ENCODE data around the gene LIME1.

LIME1 gene

DNA sequence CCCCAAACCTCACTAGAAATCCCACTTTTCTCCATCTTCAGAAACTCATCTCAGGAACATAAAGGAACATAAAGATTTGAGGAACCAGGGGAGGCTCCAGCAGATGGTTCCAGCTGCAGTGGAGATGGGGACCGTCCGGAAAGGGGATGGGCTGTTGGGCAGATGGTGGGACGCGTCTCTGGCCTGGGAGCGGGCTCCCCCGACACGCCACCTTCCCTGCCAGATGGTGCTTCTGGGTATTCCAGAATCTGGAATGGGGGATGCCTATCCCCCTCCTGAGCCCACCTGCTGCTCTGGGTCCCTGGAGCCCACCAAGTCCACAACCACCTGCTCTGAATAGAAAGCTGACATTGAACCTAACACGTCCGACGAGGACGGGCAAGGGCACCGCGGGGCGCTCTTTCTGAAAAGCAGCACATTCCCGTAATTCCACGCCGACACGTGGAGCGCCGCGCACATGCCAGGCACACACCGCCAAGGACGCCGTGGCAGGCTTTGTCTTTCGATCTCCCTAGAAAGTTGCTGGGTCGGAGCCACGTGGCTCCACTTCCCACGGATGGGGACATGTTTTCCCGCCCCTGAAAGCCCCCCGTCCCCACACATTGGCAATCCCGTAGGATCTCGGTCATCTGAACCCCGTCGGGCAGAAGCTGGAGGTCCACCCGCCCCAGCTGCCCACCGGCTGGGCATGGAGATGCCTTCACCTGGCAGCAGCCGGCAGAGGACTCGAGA lies 30.4 kb downstream of the LIME1 start:
- H3K4me3 ChIP-seq (ENCODE audit: low read length): no peak overlapping the region
- no peaks in the 10 kb centered on the region for H3F3A ChIP-seq (ENCODE audit: control insufficient read depth, insufficient read depth)
- H3K36me3 ChIP-seq (ENCODE audit: control insufficient read depth, low read length): no peaks in the 10 kb centered on the region
- no peaks in the 10 kb centered on the region for H4K20me1 ChIP-seq (ENCODE audit: control insufficient read depth, insufficient read depth, low read depth, low read length)
- no peaks in the 10 kb centered on the region for H3K9me2 ChIP-seq (replicated peaks; ENCODE audit: control insufficient read depth, low read length)
- H3K9me3 ChIP-seq (ENCODE audit: control insufficient read depth, insufficient read depth, low read length): no peaks in the 10 kb centered on the region
- H3K79me2 ChIP-seq (ENCODE audit: control insufficient read depth, low read length): no peaks in the 10 kb centered on the region
- no peaks in the 10 kb centered on the region for H3K4me1 ChIP-seq (ENCODE audit: control insufficient read depth, low read length)
- H3K27ac ChIP-seq (ENCODE audit: low read depth, low read length): no peak overlapping the region
- no peak overlapping the region for H3K4me2 ChIP-seq (ENCODE audit: low read length)
- H3K27me3 ChIP-seq (ENCODE audit: control insufficient read depth, low read length): peaks cover 5% of the 10 kb centered on the region
- TF ChIP-seq, protein P1, sequence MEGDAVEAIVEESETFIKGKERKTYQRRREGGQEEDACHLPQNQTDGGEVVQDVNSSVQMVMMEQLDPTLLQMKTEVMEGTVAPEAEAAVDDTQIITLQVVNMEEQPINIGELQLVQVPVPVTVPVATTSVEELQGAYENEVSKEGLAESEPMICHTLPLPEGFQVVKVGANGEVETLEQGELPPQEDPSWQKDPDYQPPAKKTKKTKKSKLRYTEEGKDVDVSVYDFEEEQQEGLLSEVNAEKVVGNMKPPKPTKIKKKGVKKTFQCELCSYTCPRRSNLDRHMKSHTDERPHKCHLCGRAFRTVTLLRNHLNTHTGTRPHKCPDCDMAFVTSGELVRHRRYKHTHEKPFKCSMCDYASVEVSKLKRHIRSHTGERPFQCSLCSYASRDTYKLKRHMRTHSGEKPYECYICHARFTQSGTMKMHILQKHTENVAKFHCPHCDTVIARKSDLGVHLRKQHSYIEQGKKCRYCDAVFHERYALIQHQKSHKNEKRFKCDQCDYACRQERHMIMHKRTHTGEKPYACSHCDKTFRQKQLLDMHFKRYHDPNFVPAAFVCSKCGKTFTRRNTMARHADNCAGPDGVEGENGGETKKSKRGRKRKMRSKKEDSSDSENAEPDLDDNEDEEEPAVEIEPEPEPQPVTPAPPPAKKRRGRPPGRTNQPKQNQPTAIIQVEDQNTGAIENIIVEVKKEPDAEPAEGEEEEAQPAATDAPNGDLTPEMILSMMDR (IDR thresholded peaks at IDR 0.05; ENCODE audit: low read depth, low read length, poor library complexity, severe bottlenecking): no peak
- no peak for TF ChIP-seq EZH2phosphoT487 (IDR thresholded peaks at IDR 0.05; ENCODE audit: borderline replicate concordance, low read length)

- TF ChIP-seq EZH2phosphoT487 (IDR thresholded peaks at IDR 0.05; ENCODE audit: borderline replicate concordance, low read length): no peak
- TF ChIP-seq, protein P1 (IDR thresholded peaks at IDR 0.05; ENCODE audit: low read depth, low read length, poor library complexity, severe bottlenecking): no peak
- H3F3A ChIP-seq (ENCODE audit: control insufficient read depth, insufficient read depth): no peaks in the 10 kb centered on the region
- H3K36me3 ChIP-seq (ENCODE audit: control insufficient read depth, low read length): no peaks in the 10 kb centered on the region
- H4K20me1 ChIP-seq (ENCODE audit: control insufficient read depth, insufficient read depth, low read depth, low read length): no peaks in the 10 kb centered on the region
- no peaks in the 10 kb centered on the region for H3K79me2 ChIP-seq (ENCODE audit: control insufficient read depth, low read length)
- peaks cover 4% of the 10 kb centered on the region for H3K27me3 ChIP-seq (ENCODE audit: control insufficient read depth, low read length)
- H3K4me2 ChIP-seq (ENCODE audit: low read length): no peak overlapping the region
- H3K9me2 ChIP-seq (replicated peaks; ENCODE audit: control insufficient read depth, low read length): no peaks in the 10 kb centered on the region
- no peaks in the 10 kb centered on the region for H3K4me1 ChIP-seq (ENCODE audit: control insufficient read depth, low read length)
- no peak overlapping the region for H3K4me3 ChIP-seq (ENCODE audit: low read length)
- H3K9me3 ChIP-seq (ENCODE audit: control insufficient read depth, insufficient read depth, low read length): no peaks in the 10 kb centered on the region
- no peak overlapping the region for H3K27ac ChIP-seq (ENCODE audit: low read depth, low read length)
These were observed 31.0 kb downstream of the LIME1 start for GRCh38 chr20:63767456-63767855.

DNA sequence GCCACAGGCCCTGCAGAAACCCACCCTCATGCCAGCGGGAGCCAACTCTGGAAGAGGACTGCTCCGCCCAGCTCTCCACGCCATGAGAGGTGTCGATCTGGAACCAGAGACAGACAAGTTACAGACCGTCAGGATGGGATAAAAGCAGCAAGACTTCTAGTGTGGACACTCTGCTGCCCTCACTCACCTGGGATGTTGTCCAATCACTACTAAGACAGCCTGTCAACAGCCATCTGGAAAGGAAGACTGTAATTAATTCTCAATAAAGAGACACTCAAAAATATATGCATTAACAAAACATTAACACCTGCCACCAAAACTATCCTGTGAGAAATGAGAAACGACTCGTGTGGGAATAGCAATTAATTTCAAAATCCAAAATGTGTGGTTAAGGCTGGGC lies 31.4 kb downstream of the LIME1 start:
- no peaks in the 10 kb centered on the region for H3K9me3 ChIP-seq (ENCODE audit: control insufficient read depth, insufficient read depth, low read length)
- H3K36me3 ChIP-seq (ENCODE audit: control insufficient read depth, low read length): no peaks in the 10 kb centered on the region
- TF ChIP-seq, protein P1 (IDR thresholded peaks at IDR 0.05; ENCODE audit: low read depth, low read length, poor library complexity, severe bottlenecking): no peak
- no peak for TF ChIP-seq EZH2phosphoT487 (IDR thresholded peaks at IDR 0.05; ENCODE audit: borderline replicate concordance, low read length)
- peaks cover under 1% of the 10 kb centered on the region; the same call in 1 of the 2 replicates for H3K27me3 ChIP-seq (ENCODE audit: control insufficient read depth, low read length)
- no peaks in the 10 kb centered on the region for H3K9me2 ChIP-seq (replicated peaks; ENCODE audit: control insufficient read depth, low read length)
- no peak overlapping the region for H3K4me2 ChIP-seq (ENCODE audit: low read length)
- H3K27ac ChIP-seq (ENCODE audit: low read depth, low read length): no peak overlapping the region
- H3K4me1 ChIP-seq (ENCODE audit: control insufficient read depth, low read length): no peaks in the 10 kb centered on the region
- H3K4me3 ChIP-seq (ENCODE audit: low read length): no peak overlapping the region
- no peaks in the 10 kb centered on the region for H3K79me2 ChIP-seq (ENCODE audit: control insufficient read depth, low read length)
- no peaks in the 10 kb centered on the region for H3F3A ChIP-seq (ENCODE audit: control insufficient read depth, insufficient read depth)
- H4K20me1 ChIP-seq (ENCODE audit: control insufficient read depth, insufficient read depth, low read depth, low read length): no peaks in the 10 kb centered on the region
